HG03064 (cell line): ENCODE data around the gene FCHSD1.
A peak's percentile ranks its signal among the peaks of the same experiment; 100 is the strongest.
"Not testable (repeated sequence)": the region's sequence is repeated elsewhere in the genome, so short reads cannot be mapped to it uniquely, and the experiment has no call there.

ENCODE experiments used
- ATAC-seq: cut with Tn5 transposase; IDR thresholded peaks from one replicate; pipeline ENCODE4 v1.9.1; 2021; ENCODE audit warnings: low read depth; ENCODE audit not compliant: unreplicated experiment

FCHSD1 gene

DNA sequence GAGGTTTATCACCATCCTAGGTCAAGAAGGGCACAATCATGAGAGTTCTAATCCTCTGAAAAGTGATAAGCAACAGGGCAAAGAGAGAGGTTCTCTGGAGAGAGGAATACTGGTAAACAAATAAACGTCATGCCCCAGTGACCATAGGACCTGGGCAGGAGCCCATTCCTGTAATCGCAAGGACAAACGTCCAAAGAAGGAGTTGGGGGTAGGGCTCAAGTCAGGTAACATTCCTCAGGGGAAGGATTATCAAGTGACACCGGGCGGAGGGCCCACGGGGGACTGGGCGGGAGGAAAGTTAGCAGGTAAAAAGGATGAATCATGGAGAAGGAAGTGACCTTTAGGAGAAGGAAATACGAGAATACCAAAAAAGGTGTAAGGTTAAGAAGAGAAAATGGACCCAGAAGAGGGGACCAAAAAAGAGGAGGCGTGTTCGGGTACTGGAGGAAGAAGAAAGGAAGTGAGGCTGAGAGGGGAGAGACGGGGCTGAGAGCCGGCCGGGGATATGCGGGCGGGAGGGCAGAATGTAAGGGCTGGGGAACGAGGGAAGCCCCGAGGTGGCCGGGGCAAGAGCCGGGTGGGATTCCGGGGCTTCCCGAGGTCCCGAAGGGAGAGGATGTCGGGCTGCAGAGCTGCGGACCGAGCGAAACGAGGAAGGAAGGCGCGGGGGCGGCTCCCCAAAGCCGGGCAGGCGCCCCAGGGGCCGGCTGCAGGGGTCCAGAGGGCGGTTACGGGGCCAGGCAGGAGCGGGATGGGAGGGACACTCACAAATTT is 33.0 kb downstream of the FCHSD1 start:
- peak; percentile 27 for ATAC-seq

DNA sequence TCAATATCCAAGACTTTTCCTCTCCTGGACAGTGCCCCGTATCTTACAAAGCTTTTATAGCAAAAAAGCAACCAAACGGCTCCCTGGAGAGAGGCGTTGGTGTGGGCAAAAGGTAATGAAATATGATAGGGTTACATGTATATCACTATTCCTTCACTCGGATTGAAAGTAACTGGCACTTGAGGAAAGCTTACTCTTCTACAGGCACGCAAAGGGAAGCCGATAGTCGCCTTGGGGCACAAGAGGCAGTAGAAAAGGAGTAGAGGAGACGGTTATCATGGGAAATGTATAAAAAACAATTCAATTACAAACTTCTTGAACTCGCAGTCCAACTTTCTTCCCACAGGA is 33.6 kb downstream of the FCHSD1 start:
- ATAC-seq = no peak

DNA sequence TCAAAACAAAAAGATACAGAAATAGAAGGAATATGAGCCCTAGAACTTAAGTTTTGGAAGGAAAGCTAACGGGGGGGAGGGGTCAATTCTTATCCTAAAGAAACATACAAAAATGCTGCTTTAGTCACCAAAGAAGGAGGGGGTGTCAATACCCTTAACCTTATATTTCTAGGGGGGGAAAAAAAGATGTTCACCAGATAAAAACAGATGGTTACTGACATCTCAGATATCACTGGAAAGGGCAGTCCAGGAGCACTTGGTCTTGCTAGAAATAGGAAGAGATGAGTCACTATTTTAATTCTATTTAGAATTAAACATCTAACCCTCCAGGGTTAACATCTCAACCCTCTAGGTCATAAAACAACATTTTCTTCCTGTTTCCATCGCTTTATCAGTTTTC is 34.1 kb downstream of the FCHSD1 start:
- no peak for ATAC-seq

DNA sequence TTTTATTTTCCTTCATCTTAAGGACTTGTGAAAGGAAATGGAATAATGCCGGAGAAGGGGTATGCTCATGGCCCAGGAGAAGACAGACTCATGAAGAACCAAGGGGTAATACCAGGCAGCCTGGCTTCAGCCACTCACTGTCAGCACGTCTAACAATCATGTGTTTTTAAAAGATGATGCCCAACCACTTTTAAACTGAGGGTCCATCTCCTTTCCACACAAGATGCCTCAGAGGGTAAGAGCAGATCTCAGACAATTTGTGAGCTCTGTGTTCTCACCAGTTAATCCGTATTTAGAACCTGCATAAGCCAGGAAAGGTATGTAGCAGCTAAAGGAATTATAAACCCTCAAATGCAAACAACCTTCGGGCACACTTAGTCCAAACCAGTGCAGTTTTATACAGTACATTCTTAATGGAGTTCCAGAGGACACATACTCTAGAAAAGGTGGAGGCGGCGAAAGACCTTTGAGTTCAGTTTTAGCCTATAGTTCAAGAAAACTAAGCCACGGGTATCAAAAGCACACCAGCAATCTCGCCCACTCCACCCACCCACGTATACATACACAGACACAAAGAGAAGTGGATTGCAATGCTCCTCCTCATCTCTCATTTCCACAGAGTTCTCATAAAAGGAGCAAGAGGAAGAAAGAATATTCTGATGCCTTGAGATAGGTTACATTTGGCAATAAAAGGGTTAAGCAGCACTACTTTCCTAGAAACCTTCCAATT is 35.1 kb downstream of the FCHSD1 start:
- ATAC-seq = no peak

DNA sequence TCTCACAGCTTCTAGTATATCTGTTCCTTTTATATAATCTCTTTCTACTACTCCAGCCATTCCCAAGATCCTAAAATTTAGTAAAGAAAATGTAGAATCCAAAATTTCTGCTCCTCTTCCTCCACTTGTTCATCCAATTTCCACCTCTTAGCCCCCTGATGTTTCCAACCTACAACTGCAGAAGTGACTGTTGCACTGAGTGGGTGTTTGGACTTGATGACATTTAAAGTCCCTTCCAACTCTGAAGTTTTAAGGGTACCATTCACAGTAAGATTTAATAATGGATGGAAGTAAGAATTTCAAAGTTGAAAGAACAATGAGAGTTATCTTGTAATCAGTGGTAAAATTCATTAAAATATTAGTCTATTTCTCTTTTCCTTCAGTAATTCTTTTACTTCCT is 37.9 kb downstream of the FCHSD1 start:
- no peak for ATAC-seq

DNA sequence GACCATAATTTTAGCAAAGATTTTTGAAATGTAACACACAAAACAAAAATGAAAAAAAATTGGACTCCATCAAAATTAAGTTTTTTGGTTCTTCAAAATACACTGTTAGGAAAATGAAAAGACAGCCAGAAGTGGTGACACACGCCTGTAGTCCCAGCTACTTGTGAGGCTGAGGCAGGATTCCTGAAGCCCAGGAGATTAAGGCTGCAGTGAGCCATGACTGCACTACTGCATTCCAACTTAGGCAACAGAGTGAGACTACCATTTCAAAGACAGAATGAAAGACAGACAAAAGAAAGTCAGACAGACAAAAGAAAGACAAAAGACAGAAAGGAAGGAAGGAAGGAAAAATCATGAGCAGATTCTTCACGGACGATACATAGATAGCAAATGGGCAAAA is 39.9 kb downstream of the FCHSD1 start:
- no peak for ATAC-seq

DNA sequence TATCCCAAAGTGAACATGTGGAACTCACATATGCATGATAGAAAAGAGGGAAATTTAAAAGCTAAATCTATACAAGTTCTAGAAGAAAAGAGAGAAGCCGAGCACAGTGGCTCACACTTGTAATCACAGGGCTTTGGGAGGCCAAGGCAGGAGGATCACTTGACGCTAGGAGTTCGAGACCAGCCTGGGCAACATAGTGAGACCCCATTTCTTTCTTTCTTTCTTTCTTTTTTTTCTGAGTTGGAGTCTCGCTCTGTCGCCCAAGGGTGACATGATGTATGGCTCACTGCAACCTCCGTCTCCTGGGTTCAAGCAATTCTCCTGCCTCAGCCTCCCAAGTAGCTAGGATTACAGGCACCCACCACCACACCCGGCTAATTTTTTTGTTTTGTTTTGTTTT is 41.3 kb downstream of the FCHSD1 start:
- ATAC-seq = not testable (repeated sequence)

DNA sequence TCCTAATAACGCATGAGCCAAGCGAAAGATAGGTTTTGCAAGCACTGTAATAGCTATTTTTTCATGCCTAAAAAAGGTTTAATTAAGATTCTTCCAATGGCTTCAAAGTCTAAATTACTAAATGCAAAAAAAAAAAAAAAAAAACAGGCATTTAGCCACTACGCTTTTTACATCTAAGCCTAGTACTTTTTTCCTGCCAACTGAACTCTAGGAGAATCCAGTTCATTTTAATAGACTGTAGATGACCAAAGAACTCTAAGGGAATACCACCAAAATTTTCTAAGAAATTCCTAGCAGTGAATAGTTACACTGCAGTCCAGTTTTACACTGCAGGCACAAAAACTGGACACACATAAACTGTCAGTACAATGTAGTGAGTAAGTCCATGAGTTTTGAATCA is 42.2 kb downstream of the FCHSD1 start:
- ATAC-seq = no peak

DNA sequence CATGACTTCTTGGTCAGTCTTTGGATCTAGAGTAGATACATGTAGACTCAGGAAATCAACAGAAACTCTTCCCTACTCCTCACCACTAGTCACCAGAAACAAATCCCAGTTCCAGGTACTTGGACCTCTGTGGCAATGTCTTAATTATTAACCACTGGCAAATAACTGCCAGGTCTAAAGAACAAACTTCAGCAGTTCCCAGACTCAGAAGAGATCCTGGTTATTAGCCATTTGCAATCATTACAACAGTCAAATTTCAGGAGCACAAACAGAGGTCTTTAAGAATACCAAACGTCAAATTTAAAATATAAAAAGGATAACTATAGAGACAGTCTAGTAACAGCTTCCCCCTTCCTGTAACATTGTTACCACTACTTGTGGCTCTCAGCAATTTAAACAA is 42.7 kb downstream of the FCHSD1 start:
- ATAC-seq = no peak

DNA sequence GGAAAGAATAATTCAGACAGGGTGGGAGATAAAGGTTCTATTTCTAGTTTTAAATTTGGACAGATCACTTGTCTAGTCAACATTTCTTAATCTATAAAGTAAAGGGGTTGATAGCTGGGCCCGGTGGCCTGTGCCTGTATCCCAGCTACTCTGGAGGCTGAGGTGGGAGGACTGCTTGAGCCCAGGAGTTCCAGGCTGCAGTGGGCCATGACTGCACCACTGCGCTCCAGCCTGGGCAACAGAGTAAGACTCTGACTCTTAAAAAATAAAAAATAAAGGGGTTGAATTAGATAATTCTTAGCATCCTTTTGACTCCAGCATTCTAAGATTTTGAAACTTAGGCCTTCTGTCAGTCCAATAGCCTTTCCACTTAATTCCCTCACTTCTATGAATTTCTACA is 43.2 kb downstream of the FCHSD1 start:
- ATAC-seq = no peak

DNA sequence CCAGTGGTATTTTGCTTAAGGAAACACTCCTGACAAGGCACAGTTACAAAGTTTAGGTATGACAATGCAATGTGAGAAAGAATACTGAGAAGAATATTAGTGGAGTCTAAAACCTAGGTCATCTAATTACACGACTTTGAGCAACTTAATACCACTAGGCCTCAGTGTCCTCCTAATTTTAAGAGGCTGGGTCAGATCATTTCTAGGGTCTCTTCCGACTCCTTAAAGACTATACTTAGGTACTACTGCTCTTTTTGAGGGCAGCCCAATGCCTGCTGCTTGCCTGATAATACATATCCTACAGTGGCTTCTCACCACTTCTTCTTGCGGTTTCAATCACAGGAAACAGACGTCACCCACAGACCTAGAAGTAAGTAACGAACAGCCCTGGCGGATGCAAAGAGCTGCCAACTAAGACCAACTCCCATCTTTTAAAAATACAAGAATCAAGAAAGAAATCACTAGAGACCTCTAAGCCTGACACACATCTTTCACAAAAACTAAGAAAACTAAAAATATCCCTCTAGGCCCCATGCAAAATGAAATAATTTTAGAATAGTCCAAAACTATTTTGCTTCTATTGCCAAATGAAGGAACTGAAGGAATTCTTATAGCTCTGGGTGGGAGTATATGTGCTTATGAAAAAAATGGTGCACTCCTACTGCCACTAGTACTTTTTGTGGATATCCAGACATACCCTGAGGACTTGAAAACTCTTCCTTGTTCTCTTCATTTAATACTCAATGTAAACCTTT is 45.5 kb downstream of the FCHSD1 start:
- ATAC-seq = peak; percentile 94

DNA sequence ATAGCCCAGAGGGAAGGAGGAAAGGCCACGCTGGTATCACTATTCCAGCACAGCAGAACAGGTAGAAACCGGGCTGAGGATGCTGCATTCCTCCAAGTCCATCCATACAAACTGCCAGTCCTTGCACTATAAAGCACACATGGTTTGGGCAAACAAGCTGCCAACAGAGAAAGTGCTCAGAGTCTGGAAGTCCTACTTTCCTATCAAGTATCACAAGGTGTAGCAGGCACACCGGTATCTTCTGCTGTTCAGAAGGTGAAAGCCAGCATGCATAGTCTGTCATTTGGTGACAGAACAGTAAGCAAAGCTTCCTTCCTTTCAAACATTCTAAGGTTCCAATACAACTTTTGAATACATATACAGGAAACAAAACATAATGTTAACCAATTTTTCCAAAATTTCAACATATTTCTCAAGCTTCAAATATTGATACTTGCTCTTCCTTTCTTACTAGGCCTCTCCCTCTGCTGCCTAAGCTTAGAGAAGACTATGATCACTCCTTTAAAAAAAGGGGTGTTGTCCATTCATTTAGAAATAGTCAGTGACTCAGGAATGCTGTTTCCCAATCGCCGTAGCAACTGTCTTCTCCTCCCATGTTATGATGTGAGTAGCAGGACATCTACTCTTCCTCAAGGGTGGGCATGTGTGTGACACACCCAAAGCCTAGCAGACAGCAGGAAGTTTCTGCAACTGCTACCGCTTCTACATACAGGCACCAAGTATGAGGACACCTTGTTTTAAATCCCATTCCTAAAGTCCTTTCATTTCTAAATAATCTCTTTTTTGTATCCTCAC is 47.1 kb downstream of the FCHSD1 start:
- ATAC-seq = no peak

DNA sequence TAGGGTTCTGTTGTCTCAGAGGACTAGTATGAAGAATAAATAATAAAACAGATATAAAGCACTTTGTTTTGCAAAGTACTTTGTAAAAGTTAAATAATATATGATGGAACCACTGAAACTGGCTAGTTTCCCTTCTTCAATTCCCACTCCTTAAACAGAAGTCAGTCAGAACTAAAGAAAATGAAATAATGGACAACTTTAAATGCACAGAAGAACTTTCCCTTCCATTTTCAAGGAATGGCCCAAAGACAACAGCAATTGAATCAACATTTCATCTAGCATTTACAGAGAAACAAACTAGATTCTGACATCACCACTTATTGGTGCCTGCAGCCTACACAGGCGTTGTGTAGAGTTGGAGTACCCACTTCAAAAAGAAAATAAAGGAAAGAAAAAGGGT is 48.6 kb downstream of the FCHSD1 start:
- ATAC-seq = no peak

DNA sequence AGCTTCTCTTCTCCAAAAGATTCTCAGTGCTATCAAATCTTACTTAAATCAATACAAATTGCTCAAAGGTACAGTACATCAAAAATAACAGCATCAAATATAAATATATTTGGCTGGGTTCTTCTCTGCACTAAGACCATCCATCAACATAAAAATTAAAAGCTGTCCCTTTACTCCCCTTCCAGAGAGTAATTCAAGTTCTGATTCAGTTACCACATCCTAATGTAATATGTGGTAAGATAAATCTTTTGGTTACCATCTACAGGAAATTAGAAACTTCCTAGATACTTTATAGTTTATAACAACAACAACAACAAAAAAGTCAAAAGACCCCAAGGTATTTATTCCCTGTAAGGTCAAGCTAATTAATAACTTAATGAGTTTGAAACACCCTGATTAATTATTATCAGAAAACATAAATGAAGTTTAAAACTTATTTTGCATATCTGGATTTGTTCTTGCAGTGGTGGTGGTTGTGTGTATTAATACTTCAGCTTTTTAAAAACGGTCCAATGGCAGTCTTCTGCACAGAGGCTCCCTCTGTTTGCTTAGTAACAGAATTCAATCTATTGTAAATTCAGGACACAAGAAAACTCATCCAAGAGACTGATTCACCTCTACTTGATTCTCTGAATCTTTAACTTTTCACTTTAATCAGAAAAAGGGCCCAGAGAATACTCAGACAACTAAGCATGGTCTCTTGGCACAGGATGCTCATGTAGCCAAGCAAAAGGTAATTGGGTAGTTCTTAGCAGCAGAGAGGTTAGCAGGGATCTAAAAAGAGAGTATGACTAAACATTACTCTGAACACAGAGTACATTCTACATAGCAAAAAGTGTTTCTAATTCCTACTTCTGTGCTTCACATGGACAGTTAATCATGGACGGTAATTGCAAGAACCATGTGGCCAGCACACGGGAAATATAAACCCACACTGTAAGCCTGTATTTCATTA is 52.5 kb downstream of the FCHSD1 start:
- no peak for ATAC-seq

DNA sequence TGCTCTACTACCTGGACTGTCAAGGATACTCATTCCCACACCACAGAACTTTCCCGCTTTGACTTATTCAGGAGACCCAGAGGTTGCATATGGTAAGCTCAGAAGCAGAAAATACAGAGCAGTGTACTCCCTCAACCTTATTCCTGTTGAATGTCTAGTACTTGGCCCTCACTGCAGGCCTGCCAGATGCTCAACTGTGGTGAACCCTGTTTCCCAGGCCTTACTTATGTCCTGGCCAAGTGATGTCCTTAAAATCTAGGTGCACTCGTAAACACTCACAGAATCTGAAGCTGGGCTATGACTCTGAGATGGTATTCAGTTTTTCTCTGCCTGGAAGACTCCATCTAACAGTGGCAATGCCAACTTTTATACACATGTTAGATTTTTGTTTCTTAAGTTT is 53.4 kb downstream of the FCHSD1 start:
- ATAC-seq = no peak

DNA sequence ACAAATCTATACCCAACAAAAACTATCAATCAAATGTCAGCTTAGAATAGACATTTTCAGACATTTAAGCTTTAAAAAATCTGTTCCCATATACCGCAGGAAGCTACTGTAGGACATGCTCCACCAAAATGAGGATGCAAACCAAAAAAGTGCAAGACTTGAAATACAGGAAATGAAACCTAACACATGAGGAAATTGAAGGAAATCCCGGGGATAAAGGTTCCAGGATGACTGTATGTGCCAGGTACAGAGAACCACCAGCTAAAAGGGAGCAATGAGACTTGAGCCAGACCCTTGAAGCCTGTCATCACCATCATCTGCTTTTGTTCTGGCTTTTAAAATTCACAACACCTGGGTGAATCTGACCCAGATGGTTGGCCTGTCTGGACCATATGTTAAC is 53.8 kb downstream of the FCHSD1 start:
- ATAC-seq = no peak

DNA sequence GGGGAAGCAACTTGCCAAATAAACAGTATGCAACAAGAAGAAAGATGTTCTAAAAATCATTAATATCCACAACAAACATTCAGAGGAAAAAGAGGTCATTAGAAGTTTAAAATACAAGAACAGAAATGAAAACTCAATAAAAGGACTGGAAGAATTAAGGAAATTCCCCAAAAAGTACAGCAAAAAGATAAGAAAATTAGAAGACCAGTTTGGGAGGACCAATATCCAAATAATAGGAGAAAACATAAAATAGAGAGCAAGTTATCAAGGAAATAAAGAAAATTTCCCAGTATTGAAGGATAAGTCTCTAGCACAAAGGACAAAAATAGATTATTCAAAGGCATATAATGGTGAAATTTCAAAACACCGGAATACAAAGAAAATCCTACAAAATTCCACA is 54.4 kb downstream of the FCHSD1 start:
- ATAC-seq = no peak

DNA sequence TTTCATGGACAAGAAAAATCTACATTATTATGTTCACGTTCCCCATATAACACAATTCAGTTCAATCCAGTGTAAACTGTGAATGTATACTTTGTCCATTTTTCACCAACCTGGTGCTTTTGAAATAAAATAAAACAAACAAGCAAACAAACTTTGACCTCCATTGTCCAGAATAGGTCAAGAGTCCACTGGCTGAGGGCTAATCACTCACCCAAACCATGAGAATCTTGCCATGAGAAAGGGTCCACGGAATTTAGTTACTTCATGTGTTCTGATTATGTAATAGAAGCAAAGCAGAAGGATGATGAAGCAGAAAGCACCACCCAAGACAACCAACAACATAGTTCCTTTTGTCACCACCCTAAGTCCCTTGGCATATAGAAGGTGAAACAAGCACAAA is 61.1 kb downstream of the FCHSD1 start:
- no peak for ATAC-seq
